Measurements from ENCODE around the gene MRPL22.
"Not testable (repeated sequence)": the region's sequence is repeated elsewhere in the genome, so short reads cannot be mapped to it uniquely, and the experiment has no call there.

Gene MRPL22

GRCh38 chr5:154943527-154943926, 2.7 kb downstream of the MRPL22 start:
- no peak for DNase-seq

GRCh38 chr5:154944716-154945115, 3.8 kb downstream of the MRPL22 start:
- no peak for DNase-seq

- peak; percentile 28 for DNase-seq
Measured at GRCh38 chr5:154945695-154946301, 4.9 kb downstream of the MRPL22 start.

GRCh38 chr5:154947778-154948177, 6.9 kb downstream of the MRPL22 start:
- DNase-seq = no peak

GRCh38 chr5:154948313-154948712, 7.4 kb downstream of the MRPL22 start:
- no peak for DNase-seq

GRCh38 chr5:154949781-154950180, 8.9 kb downstream of the MRPL22 start:
- DNase-seq = no peak

GRCh38 chr5:154956712-154957111, 15.8 kb downstream of the MRPL22 start:
- DNase-seq = no peak

GRCh38 chr5:154962494-154962893, 21.6 kb downstream of the MRPL22 start:
- no peak for DNase-seq

- no peak for DNase-seq
Measured at GRCh38 chr5:154966081-154966841, 25.4 kb downstream of the MRPL22 start.

- no peak for DNase-seq
Measured at GRCh38 chr5:154966874-154967273, 26.0 kb downstream of the MRPL22 start.

- peak; percentile 19 for DNase-seq
Measured at GRCh38 chr5:154967421-154968024, 26.6 kb downstream of the MRPL22 start.

GRCh38 chr5:154968953-154969352, 28.1 kb downstream of the MRPL22 start:
- DNase-seq = no peak

- no peak for DNase-seq
Measured at GRCh38 chr5:154970759-154971158, 29.9 kb downstream of the MRPL22 start.

- DNase-seq = no peak
Measured at GRCh38 chr5:154971501-154971900, 30.6 kb downstream of the MRPL22 start.

GRCh38 chr5:154972476-154973080, 31.7 kb downstream of the MRPL22 start:
- no peak for DNase-seq

GRCh38 chr5:154976082-154976481, 35.2 kb downstream of the MRPL22 start:
- not testable (repeated sequence) for DNase-seq

GRCh38 chr5:154977409-154977808, 36.5 kb downstream of the MRPL22 start:
- peak; percentile 26 for DNase-seq

- not testable (repeated sequence) for DNase-seq
Measured at GRCh38 chr5:154978294-154978693, 37.4 kb downstream of the MRPL22 start.

GRCh38 chr5:154984946-154985516, 44.2 kb downstream of the MRPL22 start:
- no peak for DNase-seq

GRCh38 chr5:154986151-154986550, 45.3 kb downstream of the MRPL22 start:
- DNase-seq = no peak

- DNase-seq = no peak
Measured at GRCh38 chr5:154989626-154990025, 48.8 kb downstream of the MRPL22 start.

- DNase-seq = no peak
Measured at GRCh38 chr5:154993461-154993860, 52.6 kb downstream of the MRPL22 start.

GRCh38 chr5:154995679-154996078, 54.8 kb downstream of the MRPL22 start:
- DNase-seq = no peak

Data from inflammatory macrophage treated with lipopolysaccharide for 4 hours (primary cell).